Spleen (tissue), 11 donors: Measurements from ENCODE around the gene HNRNPUL1. TPM values are rescaled to one million over a fixed set of nuclear protein-coding genes. Genes with fewer than 3 reads are reported as not detected.

Source experiments
- DNase-seq: peaks from one replicate; pipeline ENCODE4 v3.0.0-alpha.2; 2020
- H3K27ac ChIP-seq, 8 donors: fragments of 200-600 bp; sonication (generic) in 7 of 8; 1 replicate in 4 of 8; 2 replicates in 4 of 8; pipeline versions ENCODE4 v1.5.0 to v1.8.0; 2016 to 2021; ENCODE audit warnings: inconsistent platforms in 4 of 8, mild to moderate bottlenecking in 4 of 8, moderate library complexity in 1 of 8
- H3K27me3 ChIP-seq, 7 donors: fragments of 200-600 bp; sonication (generic) in 6 of 7; replicated peaks in 1 of 7; 1 replicate in 4 of 7; 2 replicates in 3 of 7; pipeline versions ENCODE4 v1.5.0 to v1.8.0; 2016 to 2021; ENCODE audit warnings: inconsistent platforms in 3 of 7, mild to moderate bottlenecking in 1 of 7
- H3K36me3 ChIP-seq, 6 donors: fragments of 200-600 bp; sonication (generic) in 5 of 6; 1 replicate in 4 of 6; 2 replicates in 2 of 6; pipeline versions ENCODE4 v1.5.0 to v1.8.0; 2016 to 2021; ENCODE audit warnings: inconsistent platforms in 2 of 6
- H3K4me1 ChIP-seq, 6 donors: fragments of 200-600 bp; sonication (generic) in 5 of 6; 1 replicate in 3 of 6; 2 replicates in 3 of 6; pipeline versions ENCODE4 v1.5.0 to v1.8.0; 2016 to 2021; ENCODE audit warnings: inconsistent platforms in 3 of 6
- H3K4me3 ChIP-seq, 8 donors: fragments of 200-600 bp; sonication (generic) in 7 of 8; 1 replicate in 4 of 8; 2 replicates in 4 of 8; pipeline versions ENCODE4 v1.5.0 to v1.8.0; 2016 to 2021; ENCODE audit warnings: inconsistent platforms in 4 of 8, mild to moderate bottlenecking in 4 of 8, moderate library complexity in 2 of 8
- H3K9me3 ChIP-seq, 8 donors: fragments of 200-600 bp; sonication (generic) in 7 of 8; 1 replicate in 4 of 8; 2 replicates in 4 of 8; pipeline versions ENCODE4 v1.5.0 to v1.8.0; 2016 to 2021; ENCODE audit warnings: inconsistent platforms in 4 of 8
- CTCF ChIP-seq, 11 experiments: fragments of 200-600 bp in 7 of 11; fragments of 450-650 bp in 4 of 11; sonication (generic) in 4 of 11; IDR thresholded peaks in 8 of 11; conservative IDR thresholded peaks in 3 of 11; 1 replicate in 7 of 11; 2 replicates in 4 of 11; pipeline versions ENCODE4 v1.4.0 to v1.8.0; 2016 to 2021; ENCODE audit warnings: antibody characterized with exemption in 11 of 11, inconsistent platforms in 4 of 11, mild to moderate bottlenecking in 1 of 11
- POLR2A ChIP-seq, 3 donors: fragments of 450-650 bp; IDR thresholded peaks; one replicate each; pipeline ENCODE4 v1.5.1; 2017; ENCODE audit warnings: antibody characterized with exemption in 3 of 3, mild to moderate bottlenecking in 1 of 3
- POLR2AphosphoS5 ChIP-seq, 3 donors: sonication (generic); formaldehyde crosslinking; IDR thresholded peaks; one replicate each; pipeline ENCODE4 v1.5.1; 2017; ENCODE audit warnings: antibody characterized with exemption in 3 of 3
- WGBS, 5 donors: extraction: QIAGEN DNeasy Blood & Tissue Kit in 3 of 5; methylation state at CpG; one replicate each; pipeline versions ENCODE4 v1.1.5 to v1.1.7; 2013 to 2018; 5-methylcytosine and 5-hydroxymethylcytosine counted together
- intact Hi-C: fragments of 100-400 bp; cut with DNase I; formaldehyde crosslinking; loops from one replicate; pipeline ENCODE4 v1.15.0; 2023; ENCODE audit warnings: low total_unique reads
- polyA plus RNA-seq, 3 donors: library from polyadenylated mRNA; stranded (reverse); fragments of 200-250 nt; gene quantifications; one replicate each; pipeline ENCODE4 v1.2.1, GENCODE V29; 2013
- total RNA-seq, 7 donors: library from RNA; depleted of rRNA in 3 of 7; stranded (reverse); fragments of >200 nt in 3 of 7; fragmentation: NEBNext Ultra II Directional in 4 of 7; extraction: Animal tissue kit (Norgen Biotek cat#: 25700) in 4 of 7; gene quantifications; one replicate each; pipeline versions ENCODE4 v1.1.0 to v1.2.1, GENCODE V29; 2016 to 2021
- donor health status: healthy with polysubstance abuse.
- donor health status: DM: no; HTN: no; CAD: no; lungs with moderate emphysema.
- donor health status: DM: no; HTN: no; CAD: no.
- donor health status: Bipolar disorder and iron deficiency.
- donor health status: healthy.
- donor health status: DM: no; HTN: no; CAD: no.
- donor health status: DM: yes; HTN: yes; CAD: no.

HNRNPUL1 gene
- total and polyA plus RNA-seq, 10 donors, result 53.9 to 213 (median 164) TPM

GRCh38 chr19:41332000-41332399 is 67.8 kb downstream of the HNRNPUL1 start:
- Histone ChIP-seq H3K4me3 (no peak overlapping the region), H3K9me3 (no peaks in the 10 kb centered on the region), H3K4me1 (peaks cover 32 to 100% (median 79%) of the 10 kb centered on the region in 6 donors), H3K27me3 (no peaks in the 10 kb centered on the region), H3K36me3 (peaks cover 0 to 87% (median 37%) of the 10 kb centered on the region in 6 donors), H3K27ac (peak overlapping the region in 3 of 8 donors; percentile 5 to 94 (median 41))
- DNase-seq, result no peak
- TF ChIP-seq CTCF (IDR thresholded peaks at IDR 0.05 in 8 of 11, conservative IDR thresholded peaks at IDR 0.05 in 3 of 11), result no peak
- no peak for TF ChIP-seq POLR2A (IDR thresholded peaks at IDR 0.05)
- TF ChIP-seq POLR2AphosphoS5 (IDR thresholded peaks at IDR 0.05), result peak in 1 of 3 donors; percentile 57
- intact Hi-C loops, result no loop called here
- WGBS, 5 donors, result 93 to 97% (median 95%) methylated on average over 14 to 16 of the region's 16 CpGs

GRCh38 chr19:41332468-41332867 is 68.3 kb downstream of the HNRNPUL1 start:
- peaks cover 29 to 100% (median 75%) of the 10 kb centered on the region in 6 donors for H3K4me1 ChIP-seq
- TF ChIP-seq CTCF (IDR thresholded peaks at IDR 0.05 in 8 of 11, conservative IDR thresholded peaks at IDR 0.05 in 3 of 11) (no peak), POLR2AphosphoS5 (IDR thresholded peaks at IDR 0.05) (no peak), POLR2A (IDR thresholded peaks at IDR 0.05) (no peak)
- 88 to 97% (median 92%) methylated on average over 5 of the region's 5 CpGs for WGBS, 5 donors
- no peak overlapping the region for H3K4me3 ChIP-seq
- DNase-seq, result no peak
- intact Hi-C loops, result no loop called here
- peaks cover 0 to 92% (median 42%) of the 10 kb centered on the region in 6 donors for H3K36me3 ChIP-seq
- H3K9me3 ChIP-seq, result no peaks in the 10 kb centered on the region
- H3K27ac ChIP-seq, result peak overlapping the region in 3 of 8 donors; percentile 5 to 94 (median 41)
- H3K27me3 ChIP-seq, result no peaks in the 10 kb centered on the region

GRCh38 chr19:41334793-41335192 is 70.6 kb downstream of the HNRNPUL1 start:
- Histone ChIP-seq H3K27me3 (no peaks in the 10 kb centered on the region), H3K4me3 (peak overlapping the region in 3 of 8 donors; percentile 1 to 53 (median 21)), H3K4me1 (peaks cover 9 to 100% (median 51%) of the 10 kb centered on the region in 6 donors), H3K9me3 (no peaks in the 10 kb centered on the region), H3K27ac (peak overlapping the region; percentile 45 to 94 (median 82)), H3K36me3 (peaks cover 0 to 100% (median 64%) of the 10 kb centered on the region in 6 donors)
- intact Hi-C loops, result no loop called here
- 11 to 31% (median 20%) methylated on average over 5 of the region's 5 CpGs for WGBS, 5 donors
- TF ChIP-seq CTCF (IDR thresholded peaks at IDR 0.05 in 8 of 11, conservative IDR thresholded peaks at IDR 0.05 in 3 of 11), result no peak
- TF ChIP-seq POLR2A (IDR thresholded peaks at IDR 0.05), result no peak
- peak in 1 of 3 donors; percentile 49 for TF ChIP-seq POLR2AphosphoS5 (IDR thresholded peaks at IDR 0.05)
- DNase-seq, result no peak

- H3K4me3 ChIP-seq, result peak overlapping the region in 1 of 8 donors; percentile 53
- peak overlapping the region in 7 of 8 donors; percentile 66 to 94 (median 84) for H3K27ac ChIP-seq
- H3K9me3 ChIP-seq, result no peaks in the 10 kb centered on the region
- H3K36me3 ChIP-seq, result peaks cover 0 to 100% (median 66%) of the 10 kb centered on the region in 6 donors
- H3K27me3 ChIP-seq, result no peaks in the 10 kb centered on the region
- peaks cover 9 to 100% (median 45%) of the 10 kb centered on the region in 6 donors for H3K4me1 ChIP-seq
- WGBS, 5 donors, result 88 to 99% (median 95%) methylated on average over 7 to 10 of the region's 10 CpGs
- intact Hi-C loops, result no loop called here
- DNase-seq, result no peak
- peak in 1 of 3 donors; percentile 1 for TF ChIP-seq POLR2AphosphoS5 (IDR thresholded peaks at IDR 0.05)
- TF ChIP-seq CTCF (IDR thresholded peaks at IDR 0.05 in 8 of 11, conservative IDR thresholded peaks at IDR 0.05 in 3 of 11), result no peak
- no peak for TF ChIP-seq POLR2A (IDR thresholded peaks at IDR 0.05)
Observed at GRCh38 chr19:41335467-41335866, 71.3 kb downstream of the HNRNPUL1 start.
